Measurements from ENCODE around the gene NGFR. TPM values are rescaled to one million over a fixed set of nuclear protein-coding genes. Genes with fewer than 3 reads are reported as not detected.

Gene NGFR
- total RNA-seq, 1 donor from 2014 or later = 3.6 TPM

GRCh38 chr17:49509588-49509917 is 14.5 kb downstream of the NGFR start:
- TF ChIP-seq, protein P1, sequence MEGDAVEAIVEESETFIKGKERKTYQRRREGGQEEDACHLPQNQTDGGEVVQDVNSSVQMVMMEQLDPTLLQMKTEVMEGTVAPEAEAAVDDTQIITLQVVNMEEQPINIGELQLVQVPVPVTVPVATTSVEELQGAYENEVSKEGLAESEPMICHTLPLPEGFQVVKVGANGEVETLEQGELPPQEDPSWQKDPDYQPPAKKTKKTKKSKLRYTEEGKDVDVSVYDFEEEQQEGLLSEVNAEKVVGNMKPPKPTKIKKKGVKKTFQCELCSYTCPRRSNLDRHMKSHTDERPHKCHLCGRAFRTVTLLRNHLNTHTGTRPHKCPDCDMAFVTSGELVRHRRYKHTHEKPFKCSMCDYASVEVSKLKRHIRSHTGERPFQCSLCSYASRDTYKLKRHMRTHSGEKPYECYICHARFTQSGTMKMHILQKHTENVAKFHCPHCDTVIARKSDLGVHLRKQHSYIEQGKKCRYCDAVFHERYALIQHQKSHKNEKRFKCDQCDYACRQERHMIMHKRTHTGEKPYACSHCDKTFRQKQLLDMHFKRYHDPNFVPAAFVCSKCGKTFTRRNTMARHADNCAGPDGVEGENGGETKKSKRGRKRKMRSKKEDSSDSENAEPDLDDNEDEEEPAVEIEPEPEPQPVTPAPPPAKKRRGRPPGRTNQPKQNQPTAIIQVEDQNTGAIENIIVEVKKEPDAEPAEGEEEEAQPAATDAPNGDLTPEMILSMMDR (IDR thresholded peaks at IDR 0.05) = no peak
- Mint-ChIP-seq H3K36me3 (ENCODE audit: unreplicated experiment) (peaks cover 4% of the 10 kb centered on the region), H3K27ac (ENCODE audit: unreplicated experiment) (no peak overlapping the region), H3K9me3 (ENCODE audit: unreplicated experiment) (no peaks in the 10 kb centered on the region), H3K4me3 (ENCODE audit: unreplicated experiment) (no peak overlapping the region), H3K4me1 (ENCODE audit: unreplicated experiment) (peaks cover 35% of the 10 kb centered on the region), H3K27me3 (ENCODE audit: unreplicated experiment) (peaks cover 19% of the 10 kb centered on the region)
- no peak for DNase-seq (ENCODE audit: extremely low spot score, unreplicated experiment)

DNA sequence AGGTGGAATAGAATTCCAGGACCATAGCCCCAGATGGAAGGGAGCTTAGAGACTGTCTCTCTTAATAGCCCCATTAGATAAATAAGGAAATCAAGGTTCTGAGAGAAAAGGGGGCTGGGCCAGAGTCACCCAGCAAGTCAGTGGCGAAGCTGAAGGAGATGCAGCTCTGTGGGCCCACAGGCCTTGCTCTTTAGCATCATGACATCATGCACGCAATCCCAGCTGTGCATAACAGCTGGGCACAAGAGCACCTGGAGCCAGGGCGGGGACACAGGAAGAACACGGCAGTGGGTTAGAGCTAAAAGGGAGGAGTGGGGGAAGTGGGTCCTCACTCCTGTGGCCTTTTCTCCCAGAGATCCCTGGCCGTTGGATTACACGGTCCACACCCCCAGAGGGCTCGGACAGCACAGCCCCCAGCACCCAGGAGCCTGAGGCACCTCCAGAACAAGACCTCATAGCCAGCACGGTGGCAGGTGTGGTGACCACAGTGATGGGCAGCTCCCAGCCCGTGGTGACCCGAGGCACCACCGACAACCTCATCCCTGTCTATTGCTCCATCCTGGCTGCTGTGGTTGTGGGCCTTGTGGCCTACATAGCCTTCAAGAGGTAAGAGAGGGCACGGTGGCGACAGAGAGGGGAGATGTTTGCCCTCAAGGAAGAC is 15.1 kb downstream of the NGFR start:
- Mint-ChIP-seq H3K36me3 (ENCODE audit: unreplicated experiment) (peaks cover 4% of the 10 kb centered on the region), H3K27me3 (ENCODE audit: unreplicated experiment) (peaks cover 15% of the 10 kb centered on the region), H3K4me3 (ENCODE audit: unreplicated experiment) (no peak overlapping the region), H3K27ac (ENCODE audit: unreplicated experiment) (no peak overlapping the region), H3K9me3 (ENCODE audit: unreplicated experiment) (no peaks in the 10 kb centered on the region), H3K4me1 (ENCODE audit: unreplicated experiment) (peaks cover 42% of the 10 kb centered on the region)
- no peak for DNase-seq (ENCODE audit: extremely low spot score, unreplicated experiment)
- TF ChIP-seq, protein P1 (IDR thresholded peaks at IDR 0.05) = no peak

DNA sequence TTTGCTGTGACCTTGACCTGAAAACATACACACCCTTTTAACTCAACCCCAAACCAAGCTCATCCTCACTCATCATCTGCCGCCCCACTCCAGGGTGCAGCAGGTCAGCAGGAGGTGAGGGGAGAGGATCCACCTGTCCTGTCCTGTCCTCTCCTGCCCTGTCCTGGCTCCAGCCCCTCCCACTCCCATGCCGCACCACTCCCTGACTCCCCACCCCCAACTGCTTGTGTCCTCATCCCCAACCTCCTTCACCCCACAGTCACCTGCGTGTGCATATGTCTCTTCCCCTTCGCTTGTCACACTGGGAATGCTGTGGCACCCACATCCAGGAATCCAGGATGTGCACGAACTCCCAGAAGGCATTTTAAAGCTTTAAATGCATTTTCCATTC is 15.6 kb downstream of the NGFR start:
- TF ChIP-seq, protein P1 (IDR thresholded peaks at IDR 0.05) = no peak
- DNase-seq (ENCODE audit: extremely low spot score, unreplicated experiment) = no peak
- Mint-ChIP-seq H3K4me1 (ENCODE audit: unreplicated experiment) (peaks cover 47% of the 10 kb centered on the region), H3K4me3 (ENCODE audit: unreplicated experiment) (no peak overlapping the region), H3K36me3 (ENCODE audit: unreplicated experiment) (peaks cover 4% of the 10 kb centered on the region), H3K9me3 (ENCODE audit: unreplicated experiment) (no peaks in the 10 kb centered on the region), H3K27me3 (ENCODE audit: unreplicated experiment) (peaks cover 10% of the 10 kb centered on the region), H3K27ac (ENCODE audit: unreplicated experiment) (no peak overlapping the region)

DNA sequence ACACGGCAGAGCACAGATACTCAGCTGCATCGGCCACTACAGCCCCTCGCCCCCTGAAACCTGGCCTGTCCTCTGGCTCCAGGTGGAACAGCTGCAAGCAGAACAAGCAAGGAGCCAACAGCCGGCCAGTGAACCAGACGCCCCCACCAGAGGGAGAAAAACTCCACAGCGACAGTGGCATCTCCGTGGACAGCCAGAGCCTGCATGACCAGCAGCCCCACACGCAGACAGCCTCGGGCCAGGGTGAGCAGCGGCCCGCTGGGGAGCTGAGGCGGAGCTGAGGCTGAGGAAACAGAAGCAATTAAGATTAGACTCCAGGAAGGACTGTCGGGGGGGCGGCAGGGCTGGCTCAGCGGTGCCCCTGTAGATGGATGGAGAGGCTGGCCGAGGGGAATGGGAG is 16.7 kb downstream of the NGFR start:
- Mint-ChIP-seq H3K27ac (ENCODE audit: unreplicated experiment) (no peak overlapping the region), H3K36me3 (ENCODE audit: unreplicated experiment) (peaks cover 4% of the 10 kb centered on the region), H3K4me1 (ENCODE audit: unreplicated experiment) (peaks cover 54% of the 10 kb centered on the region), H3K27me3 (ENCODE audit: unreplicated experiment) (peaks cover 9% of the 10 kb centered on the region), H3K4me3 (ENCODE audit: unreplicated experiment) (no peak overlapping the region), H3K9me3 (ENCODE audit: unreplicated experiment) (no peaks in the 10 kb centered on the region)
- TF ChIP-seq, protein P1 (IDR thresholded peaks at IDR 0.05) = no peak
- no peak for DNase-seq (ENCODE audit: extremely low spot score, unreplicated experiment)

DNA sequence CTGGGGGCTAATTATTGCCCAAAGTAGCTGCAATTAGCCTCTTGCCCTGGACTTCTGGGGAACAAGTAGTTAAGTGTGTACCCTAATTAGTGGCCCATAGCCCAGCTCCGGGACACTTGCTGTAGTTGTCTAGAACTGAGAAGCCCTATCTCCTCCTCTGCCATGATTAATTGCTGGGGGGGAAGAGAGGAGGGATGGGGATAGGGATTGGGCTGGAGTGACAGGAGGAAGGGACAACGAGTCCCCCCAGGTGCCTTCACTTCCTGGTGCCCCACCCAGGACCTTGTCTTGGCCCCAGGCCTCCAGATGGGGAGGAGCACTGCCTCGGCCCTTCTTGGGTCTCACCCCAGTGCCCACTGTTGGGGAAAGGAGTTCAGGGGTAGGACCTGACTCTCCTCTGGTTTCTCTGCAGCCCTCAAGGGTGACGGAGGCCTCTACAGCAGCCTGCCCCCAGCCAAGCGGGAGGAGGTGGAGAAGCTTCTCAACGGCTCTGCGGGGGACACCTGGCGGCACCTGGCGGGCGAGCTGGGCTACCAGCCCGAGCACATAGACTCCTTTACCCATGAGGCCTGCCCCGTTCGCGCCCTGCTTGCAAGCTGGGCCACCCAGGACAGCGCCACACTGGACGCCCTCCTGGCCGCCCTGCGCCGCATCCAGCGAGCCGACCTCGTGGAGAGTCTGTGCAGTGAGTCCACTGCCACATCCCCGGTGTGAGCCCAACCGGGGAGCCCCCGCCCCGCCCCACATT is 17.4 kb downstream of the NGFR start:
- no peak for DNase-seq (ENCODE audit: extremely low spot score, unreplicated experiment)
- Mint-ChIP-seq H3K4me1 (ENCODE audit: unreplicated experiment) (peaks cover 54% of the 10 kb centered on the region), H3K9me3 (ENCODE audit: unreplicated experiment) (no peaks in the 10 kb centered on the region), H3K27me3 (ENCODE audit: unreplicated experiment) (peaks cover 3% of the 10 kb centered on the region), H3K4me3 (ENCODE audit: unreplicated experiment) (no peak overlapping the region), H3K27ac (ENCODE audit: unreplicated experiment) (no peak overlapping the region), H3K36me3 (ENCODE audit: unreplicated experiment) (peaks cover 4% of the 10 kb centered on the region)
- TF ChIP-seq, protein P1 (IDR thresholded peaks at IDR 0.05) = no peak

Measured in osteocyte (in vitro differentiated cells).